ENCODE results near the gene RAB26.

DNA sequence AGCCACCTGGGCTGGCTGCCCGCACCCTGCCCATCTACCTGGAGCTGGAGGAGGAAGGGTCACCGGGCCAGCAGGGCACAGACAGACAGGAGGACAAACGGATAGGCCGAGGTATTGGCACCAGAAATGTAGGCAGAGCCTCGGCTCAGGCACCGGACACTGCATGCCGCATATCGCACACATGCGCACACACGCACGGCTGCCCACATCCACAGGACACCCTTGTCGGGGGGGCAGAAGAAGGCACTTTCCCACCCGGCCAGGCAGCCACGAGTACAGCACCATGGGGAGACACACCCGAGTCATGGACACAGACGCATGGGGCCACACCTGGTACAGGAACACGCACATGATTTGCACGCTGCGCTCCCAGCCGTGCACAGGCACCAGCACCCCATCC, 33.5 kb downstream of the RAB26 start:
- TF ChIP-seq, protein P1, sequence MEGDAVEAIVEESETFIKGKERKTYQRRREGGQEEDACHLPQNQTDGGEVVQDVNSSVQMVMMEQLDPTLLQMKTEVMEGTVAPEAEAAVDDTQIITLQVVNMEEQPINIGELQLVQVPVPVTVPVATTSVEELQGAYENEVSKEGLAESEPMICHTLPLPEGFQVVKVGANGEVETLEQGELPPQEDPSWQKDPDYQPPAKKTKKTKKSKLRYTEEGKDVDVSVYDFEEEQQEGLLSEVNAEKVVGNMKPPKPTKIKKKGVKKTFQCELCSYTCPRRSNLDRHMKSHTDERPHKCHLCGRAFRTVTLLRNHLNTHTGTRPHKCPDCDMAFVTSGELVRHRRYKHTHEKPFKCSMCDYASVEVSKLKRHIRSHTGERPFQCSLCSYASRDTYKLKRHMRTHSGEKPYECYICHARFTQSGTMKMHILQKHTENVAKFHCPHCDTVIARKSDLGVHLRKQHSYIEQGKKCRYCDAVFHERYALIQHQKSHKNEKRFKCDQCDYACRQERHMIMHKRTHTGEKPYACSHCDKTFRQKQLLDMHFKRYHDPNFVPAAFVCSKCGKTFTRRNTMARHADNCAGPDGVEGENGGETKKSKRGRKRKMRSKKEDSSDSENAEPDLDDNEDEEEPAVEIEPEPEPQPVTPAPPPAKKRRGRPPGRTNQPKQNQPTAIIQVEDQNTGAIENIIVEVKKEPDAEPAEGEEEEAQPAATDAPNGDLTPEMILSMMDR (conservative IDR thresholded peaks at IDR 0.05; ENCODE audit: low read depth in 2 of 2), result no peak
- TF ChIP-seq, protein P2, sequence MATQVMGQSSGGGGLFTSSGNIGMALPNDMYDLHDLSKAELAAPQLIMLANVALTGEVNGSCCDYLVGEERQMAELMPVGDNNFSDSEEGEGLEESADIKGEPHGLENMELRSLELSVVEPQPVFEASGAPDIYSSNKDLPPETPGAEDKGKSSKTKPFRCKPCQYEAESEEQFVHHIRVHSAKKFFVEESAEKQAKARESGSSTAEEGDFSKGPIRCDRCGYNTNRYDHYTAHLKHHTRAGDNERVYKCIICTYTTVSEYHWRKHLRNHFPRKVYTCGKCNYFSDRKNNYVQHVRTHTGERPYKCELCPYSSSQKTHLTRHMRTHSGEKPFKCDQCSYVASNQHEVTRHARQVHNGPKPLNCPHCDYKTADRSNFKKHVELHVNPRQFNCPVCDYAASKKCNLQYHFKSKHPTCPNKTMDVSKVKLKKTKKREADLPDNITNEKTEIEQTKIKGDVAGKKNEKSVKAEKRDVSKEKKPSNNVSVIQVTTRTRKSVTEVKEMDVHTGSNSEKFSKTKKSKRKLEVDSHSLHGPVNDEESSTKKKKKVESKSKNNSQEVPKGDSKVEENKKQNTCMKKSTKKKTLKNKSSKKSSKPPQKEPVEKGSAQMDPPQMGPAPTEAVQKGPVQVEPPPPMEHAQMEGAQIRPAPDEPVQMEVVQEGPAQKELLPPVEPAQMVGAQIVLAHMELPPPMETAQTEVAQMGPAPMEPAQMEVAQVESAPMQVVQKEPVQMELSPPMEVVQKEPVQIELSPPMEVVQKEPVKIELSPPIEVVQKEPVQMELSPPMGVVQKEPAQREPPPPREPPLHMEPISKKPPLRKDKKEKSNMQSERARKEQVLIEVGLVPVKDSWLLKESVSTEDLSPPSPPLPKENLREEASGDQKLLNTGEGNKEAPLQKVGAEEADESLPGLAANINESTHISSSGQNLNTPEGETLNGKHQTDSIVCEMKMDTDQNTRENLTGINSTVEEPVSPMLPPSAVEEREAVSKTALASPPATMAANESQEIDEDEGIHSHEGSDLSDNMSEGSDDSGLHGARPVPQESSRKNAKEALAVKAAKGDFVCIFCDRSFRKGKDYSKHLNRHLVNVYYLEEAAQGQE (IDR thresholded peaks at IDR 0.05; ENCODE audit: unreplicated experiment), result no peak
- TF ChIP-seq POLR2AphosphoS5 (IDR thresholded peaks at IDR 0.05; ENCODE audit: low read depth), result no peak
- no peak for TF ChIP-seq EZH2phosphoT487 (IDR thresholded peaks at IDR 0.05; ENCODE audit: unreplicated experiment)
- TF ChIP-seq, protein P3, sequence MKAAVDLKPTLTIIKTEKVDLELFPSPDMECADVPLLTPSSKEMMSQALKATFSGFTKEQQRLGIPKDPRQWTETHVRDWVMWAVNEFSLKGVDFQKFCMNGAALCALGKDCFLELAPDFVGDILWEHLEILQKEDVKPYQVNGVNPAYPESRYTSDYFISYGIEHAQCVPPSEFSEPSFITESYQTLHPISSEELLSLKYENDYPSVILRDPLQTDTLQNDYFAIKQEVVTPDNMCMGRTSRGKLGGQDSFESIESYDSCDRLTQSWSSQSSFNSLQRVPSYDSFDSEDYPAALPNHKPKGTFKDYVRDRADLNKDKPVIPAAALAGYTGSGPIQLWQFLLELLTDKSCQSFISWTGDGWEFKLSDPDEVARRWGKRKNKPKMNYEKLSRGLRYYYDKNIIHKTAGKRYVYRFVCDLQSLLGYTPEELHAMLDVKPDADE (IDR thresholded peaks at IDR 0.05), result no peak
- no peak for TF ChIP-seq CREB1 (CRISPR knock-in tag; IDR thresholded peaks at IDR 0.05; ENCODE audit: low read depth)
- no peak for TF ChIP-seq EZH2 (IDR thresholded peaks at IDR 0.05; ENCODE audit: low read depth, unreplicated experiment)
- TF ChIP-seq NANOG (IDR thresholded peaks at IDR 0.05; ENCODE audit: borderline replicate concordance), result no peak
- no peak for TF ChIP-seq JUNB (IDR thresholded peaks at IDR 0.05; ENCODE audit: unreplicated experiment)
- TF ChIP-seq, protein P4, sequence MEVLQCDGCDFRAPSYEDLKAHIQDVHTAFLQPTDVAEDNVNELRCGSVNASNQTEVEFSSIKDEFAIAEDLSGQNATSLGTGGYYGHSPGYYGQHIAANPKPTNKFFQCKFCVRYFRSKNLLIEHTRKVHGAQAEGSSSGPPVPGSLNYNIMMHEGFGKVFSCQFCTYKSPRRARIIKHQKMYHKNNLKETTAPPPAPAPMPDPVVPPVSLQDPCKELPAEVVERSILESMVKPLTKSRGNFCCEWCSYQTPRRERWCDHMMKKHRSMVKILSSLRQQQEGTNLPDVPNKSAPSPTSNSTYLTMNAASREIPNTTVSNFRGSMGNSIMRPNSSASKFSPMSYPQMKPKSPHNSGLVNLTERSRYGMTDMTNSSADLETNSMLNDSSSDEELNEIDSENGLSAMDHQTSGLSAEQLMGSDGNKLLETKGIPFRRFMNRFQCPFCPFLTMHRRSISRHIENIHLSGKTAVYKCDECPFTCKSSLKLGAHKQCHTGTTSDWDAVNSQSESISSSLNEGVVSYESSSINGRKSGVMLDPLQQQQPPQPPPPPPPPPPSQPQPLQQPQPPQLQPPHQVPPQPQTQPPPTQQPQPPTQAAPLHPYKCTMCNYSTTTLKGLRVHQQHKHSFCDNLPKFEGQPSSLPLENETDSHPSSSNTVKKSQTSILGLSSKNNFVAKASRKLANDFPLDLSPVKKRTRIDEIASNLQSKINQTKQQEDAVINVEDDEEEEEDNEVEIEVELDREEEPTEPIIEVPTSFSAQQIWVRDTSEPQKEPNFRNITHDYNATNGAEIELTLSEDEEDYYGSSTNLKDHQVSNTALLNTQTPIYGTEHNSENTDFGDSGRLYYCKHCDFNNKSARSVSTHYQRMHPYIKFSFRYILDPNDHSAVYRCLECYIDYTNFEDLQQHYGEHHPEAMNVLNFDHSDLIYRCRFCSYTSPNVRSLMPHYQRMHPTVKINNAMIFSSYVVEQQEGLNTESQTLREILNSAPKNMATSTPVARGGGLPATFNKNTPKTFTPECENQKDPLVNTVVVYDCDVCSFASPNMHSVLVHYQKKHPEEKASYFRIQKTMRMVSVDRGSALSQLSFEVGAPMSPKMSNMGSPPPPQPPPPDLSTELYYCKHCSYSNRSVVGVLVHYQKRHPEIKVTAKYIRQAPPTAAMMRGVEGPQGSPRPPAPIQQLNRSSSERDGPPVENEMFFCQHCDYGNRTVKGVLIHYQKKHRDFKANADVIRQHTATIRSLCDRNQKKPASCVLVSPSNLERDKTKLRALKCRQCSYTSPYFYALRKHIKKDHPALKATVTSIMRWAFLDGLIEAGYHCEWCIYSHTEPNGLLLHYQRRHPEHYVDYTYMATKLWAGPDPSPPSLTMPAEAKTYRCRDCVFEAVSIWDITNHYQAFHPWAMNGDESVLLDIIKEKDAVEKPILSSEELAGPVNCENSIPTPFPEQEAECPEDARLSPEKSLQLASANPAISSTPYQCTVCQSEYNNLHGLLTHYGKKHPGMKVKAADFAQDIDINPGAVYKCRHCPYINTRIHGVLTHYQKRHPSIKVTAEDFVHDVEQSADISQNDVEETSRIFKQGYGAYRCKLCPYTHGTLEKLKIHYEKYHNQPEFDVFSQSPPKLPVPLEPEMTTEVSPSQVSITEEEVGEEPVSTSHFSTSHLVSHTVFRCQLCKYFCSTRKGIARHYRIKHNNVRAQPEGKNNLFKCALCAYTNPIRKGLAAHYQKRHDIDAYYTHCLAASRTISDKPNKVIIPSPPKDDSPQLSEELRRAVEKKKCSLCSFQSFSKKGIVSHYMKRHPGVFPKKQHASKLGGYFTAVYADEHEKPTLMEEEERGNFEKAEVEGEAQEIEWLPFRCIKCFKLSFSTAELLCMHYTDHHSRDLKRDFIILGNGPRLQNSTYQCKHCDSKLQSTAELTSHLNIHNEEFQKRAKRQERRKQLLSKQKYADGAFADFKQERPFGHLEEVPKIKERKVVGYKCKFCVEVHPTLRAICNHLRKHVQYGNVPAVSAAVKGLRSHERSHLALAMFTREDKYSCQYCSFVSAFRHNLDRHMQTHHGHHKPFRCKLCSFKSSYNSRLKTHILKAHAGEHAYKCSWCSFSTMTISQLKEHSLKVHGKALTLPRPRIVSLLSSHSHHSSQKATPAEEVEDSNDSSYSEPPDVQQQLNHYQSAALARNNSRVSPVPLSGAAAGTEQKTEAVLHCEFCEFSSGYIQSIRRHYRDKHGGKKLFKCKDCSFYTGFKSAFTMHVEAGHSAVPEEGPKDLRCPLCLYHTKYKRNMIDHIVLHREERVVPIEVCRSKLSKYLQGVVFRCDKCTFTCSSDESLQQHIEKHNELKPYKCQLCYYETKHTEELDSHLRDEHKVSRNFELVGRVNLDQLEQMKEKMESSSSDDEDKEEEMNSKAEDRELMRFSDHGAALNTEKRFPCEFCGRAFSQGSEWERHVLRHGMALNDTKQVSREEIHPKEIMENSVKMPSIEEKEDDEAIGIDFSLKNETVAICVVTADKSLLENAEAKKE (CRISPR knock-in tag; IDR thresholded peaks at IDR 0.05), result no peak
- no peak for TF ChIP-seq STAT1 (IDR thresholded peaks at IDR 0.05; ENCODE audit: unreplicated experiment)
- no peak for TF ChIP-seq ZNF114 (CRISPR knock-in tag; IDR thresholded peaks at IDR 0.05)

Measured in GM23338 (cell line).